Ovary (tissue), 9 donors: ENCODE data around the gene GAD2. TPM values are rescaled to one million over a fixed set of nuclear protein-coding genes. Genes with fewer than 3 reads are reported as not detected.

Experiments used
- DNase-seq, 5 donors: peaks; one replicate each; pipeline ENCODE4 v3.0.0-alpha.2; 2019 to 2020
- H3K27ac ChIP-seq, 2 donors: fragments of 200-600 bp; one replicate each; pipeline versions ENCODE4 v1.5.1 to v1.8.0; 2019 to 2022
- H3K27me3 ChIP-seq: fragments of 200-600 bp; one replicate; pipeline ENCODE4 v1.8.0; 2022
- H3K36me3 ChIP-seq: fragments of 200-600 bp; sonication (generic); one replicate; pipeline ENCODE4 v1.5.1; 2019
- H3K4me1 ChIP-seq: one replicate; pipeline ENCODE4 v1.8.1; 2013; ENCODE audit warnings: mild to moderate bottlenecking, moderate library complexity; ENCODE audit not compliant: insufficient read depth
- H3K4me3 ChIP-seq: fragments of 200-600 bp; sonication (generic); one replicate; pipeline ENCODE4 v1.5.1; 2017
- H3K9me3 ChIP-seq, 2 donors: fragments of 200-600 bp in 1 of 2; sonication (generic) in 1 of 2; one replicate each; pipeline versions ENCODE4 v1.5.1 to v1.8.1; 2013 to 2019; ENCODE audit warnings: mild to moderate bottlenecking in 1 of 2, moderate library complexity in 1 of 2
- EP300 ChIP-seq: sonication (generic); formaldehyde crosslinking; IDR thresholded peaks from one replicate; pipeline ENCODE4 v1.6.1; 2017; ENCODE audit warnings: antibody characterized with exemption
- POLR2A ChIP-seq: fragments of 450-650 bp; IDR thresholded peaks from one replicate; pipeline ENCODE4 v1.6.1; 2017; ENCODE audit warnings: antibody characterized with exemption, mild to moderate bottlenecking, moderate library complexity
- WGBS, 3 donors: extraction: QIAGEN DNeasy Blood & Tissue Kit in 1 of 3; methylation state at CpG; one replicate each; pipeline versions ENCODE4 v1.1.5 to v1.1.7; 2013 to 2017; 5-methylcytosine and 5-hydroxymethylcytosine counted together
- intact Hi-C, 4 donors: fragments of 100-400 bp; cut with DNase I; formaldehyde crosslinking; loops; one replicate each; pipeline versions ENCODE4 v1.11.0 to v1.15.1; 2022 to 2023
- polyA plus RNA-seq, 2 donors: library from polyadenylated mRNA; stranded (reverse); fragments of 200-250 nt in 1 of 2; fragments of 350-450 nt in 1 of 2; fragmentation: Illumina TruSeq in 1 of 2; extraction: RNeasy Lipid Tissue Mini Kit (QIAGEN cat#74804) in 1 of 2; gene quantifications; one replicate each; pipeline ENCODE4 v1.2.3, GENCODE V29; 2013 to 2014
- total RNA-seq, 7 donors: library from RNA; depleted of rRNA in 2 of 7; stranded (reverse); fragments of >200 nt in 2 of 7; fragmentation: NEBNext Ultra II Directional in 3 of 7; extraction: Animal tissue kit (Norgen Biotek cat#: 25700) in 3 of 7; gene quantifications; one replicate each; pipeline versions ENCODE4 v1.1.0 to v1.2.4, GENCODE V29; 2016 to 2023
- TF ChIP-seq, protein P1 (sequence below), 3 donors: fragments of 450-650 bp in 2 of 3; fragments of 200-600 bp in 1 of 3; IDR thresholded peaks; one replicate each; pipeline versions ENCODE4 v1.5.1 to v1.8.0; 2016 to 2022; ENCODE audit warnings: antibody characterized with exemption in 3 of 3, mild to moderate bottlenecking in 1 of 3
- donor health status: DM: no; HTN: no; CAD: no; lungs with moderate emphysema.
- donor health status: DM: no; HTN: no; CAD: no.
- donor health status: Bipolar disorder and iron deficiency.
- donor health status: DM: yes; HTN: yes; CAD: no.
- donor health status: DM: no; HTN: no; CAD: no.
- donor health status: DM: yes; HTN: yes; CAD: no.

Gene GAD2
- total and polyA plus RNA-seq, 9 donors: 0.02 TPM; not detected in 8

- no peak overlapping the region for H3K4me3 ChIP-seq
- 77 to 85% (median 82%) methylated on average over 6 of the region's 6 CpGs for WGBS, 3 donors
- DNase-seq: no peak
- intact Hi-C loops: no loop called here
- no peaks in the 10 kb centered on the region for H3K4me1 ChIP-seq
- H3K27ac ChIP-seq: no peak overlapping the region
- no peaks in the 10 kb centered on the region for H3K27me3 ChIP-seq
- H3K9me3 ChIP-seq: no peaks in the 10 kb centered on the region
- H3K36me3 ChIP-seq: no peaks in the 10 kb centered on the region
- no peak for TF ChIP-seq EP300
- TF ChIP-seq POLR2A: no peak
- TF ChIP-seq, protein P1, sequence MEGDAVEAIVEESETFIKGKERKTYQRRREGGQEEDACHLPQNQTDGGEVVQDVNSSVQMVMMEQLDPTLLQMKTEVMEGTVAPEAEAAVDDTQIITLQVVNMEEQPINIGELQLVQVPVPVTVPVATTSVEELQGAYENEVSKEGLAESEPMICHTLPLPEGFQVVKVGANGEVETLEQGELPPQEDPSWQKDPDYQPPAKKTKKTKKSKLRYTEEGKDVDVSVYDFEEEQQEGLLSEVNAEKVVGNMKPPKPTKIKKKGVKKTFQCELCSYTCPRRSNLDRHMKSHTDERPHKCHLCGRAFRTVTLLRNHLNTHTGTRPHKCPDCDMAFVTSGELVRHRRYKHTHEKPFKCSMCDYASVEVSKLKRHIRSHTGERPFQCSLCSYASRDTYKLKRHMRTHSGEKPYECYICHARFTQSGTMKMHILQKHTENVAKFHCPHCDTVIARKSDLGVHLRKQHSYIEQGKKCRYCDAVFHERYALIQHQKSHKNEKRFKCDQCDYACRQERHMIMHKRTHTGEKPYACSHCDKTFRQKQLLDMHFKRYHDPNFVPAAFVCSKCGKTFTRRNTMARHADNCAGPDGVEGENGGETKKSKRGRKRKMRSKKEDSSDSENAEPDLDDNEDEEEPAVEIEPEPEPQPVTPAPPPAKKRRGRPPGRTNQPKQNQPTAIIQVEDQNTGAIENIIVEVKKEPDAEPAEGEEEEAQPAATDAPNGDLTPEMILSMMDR (IDR thresholded peaks at IDR 0.05): no peak
Measured at GRCh38 chr10:26249681-26250080, 33.1 kb downstream of the GAD2 start.

DNA sequence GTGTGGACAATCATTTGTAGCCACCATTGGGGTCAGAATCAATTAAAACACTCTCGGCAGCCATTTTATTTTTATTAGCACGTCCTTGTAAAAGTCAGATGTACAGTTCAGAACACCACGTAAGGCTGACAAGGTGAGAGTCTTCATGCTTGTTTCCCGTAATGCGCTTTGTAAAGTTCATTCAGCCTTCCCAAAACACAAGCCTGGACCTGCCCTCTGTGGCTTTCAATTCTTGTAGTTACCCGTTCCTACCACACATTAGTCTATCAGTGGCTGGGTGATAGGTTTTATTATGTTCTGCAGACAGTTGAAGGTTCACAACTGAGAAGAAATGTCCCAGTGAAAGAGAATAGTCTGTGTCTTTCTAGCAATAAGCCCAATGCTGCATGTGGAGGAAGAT, 35.4 kb downstream of the GAD2 start:
- no peak overlapping the region for H3K27ac ChIP-seq
- no peaks in the 10 kb centered on the region for H3K27me3 ChIP-seq
- no peaks in the 10 kb centered on the region for H3K4me1 ChIP-seq
- TF ChIP-seq POLR2A (no peak), EP300 (no peak)
- TF ChIP-seq, protein P1 (IDR thresholded peaks at IDR 0.05): no peak
- WGBS, 3 donors: 83 to 88% (median 86%) methylated on average over 6 of the region's 6 CpGs
- H3K36me3 ChIP-seq: no peaks in the 10 kb centered on the region
- no peak for DNase-seq
- H3K9me3 ChIP-seq: no peaks in the 10 kb centered on the region
- no peak overlapping the region for H3K4me3 ChIP-seq
- intact Hi-C loops: no loop called here

DNA sequence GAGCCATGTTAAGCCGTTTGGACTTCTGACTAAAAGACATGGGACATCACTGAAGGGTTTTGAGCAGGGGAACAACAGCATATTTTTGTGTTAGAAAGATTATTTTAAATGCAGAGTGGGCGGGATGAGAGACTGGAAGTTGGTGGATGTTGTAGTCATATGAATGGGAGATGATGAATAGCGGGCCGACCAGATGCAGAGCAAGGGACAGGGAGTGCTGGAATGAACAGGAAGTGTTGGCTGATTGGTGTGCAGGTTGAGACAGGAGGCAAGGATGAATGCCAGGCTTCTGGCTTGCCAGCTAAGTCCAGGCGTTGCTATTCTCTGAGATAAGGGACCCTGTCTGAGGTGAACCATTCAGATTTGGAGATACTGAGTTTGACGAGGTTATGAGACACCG, 38.0 kb downstream of the GAD2 start:
- intact Hi-C loops: no loop called here

GRCh38 chr10:26259341-26259740, 42.8 kb downstream of the GAD2 start:
- WGBS, 3 donors: 28 to 32% (median 31%) methylated on average over 1 of the region's 1 CpG
- no peaks in the 10 kb centered on the region for H3K9me3 ChIP-seq
- no peaks in the 10 kb centered on the region for H3K27me3 ChIP-seq
- no peaks in the 10 kb centered on the region for H3K36me3 ChIP-seq
- H3K4me1 ChIP-seq: no peaks in the 10 kb centered on the region
- no peak overlapping the region for H3K27ac ChIP-seq
- no peak overlapping the region for H3K4me3 ChIP-seq
- intact Hi-C loops: no loop called here
- no peak for DNase-seq
- TF ChIP-seq POLR2A (no peak), EP300 (no peak)
- TF ChIP-seq, protein P1 (IDR thresholded peaks at IDR 0.05): no peak

More for the DNA sequence above, 38.0 kb downstream of the GAD2 start:
- TF ChIP-seq POLR2A: no peak
- TF ChIP-seq, protein P1 (IDR thresholded peaks at IDR 0.05): no peak
- no peak for TF ChIP-seq EP300
- 74 to 79% (median 74%) methylated on average over 7 of the region's 7 CpGs for WGBS, 3 donors
- Histone ChIP-seq H3K9me3 (no peaks in the 10 kb centered on the region), H3K27me3 (no peaks in the 10 kb centered on the region), H3K4me3 (no peak overlapping the region), H3K27ac (no peak overlapping the region), H3K4me1 (no peaks in the 10 kb centered on the region), H3K36me3 (no peaks in the 10 kb centered on the region)
- no peak for DNase-seq

GRCh38 chr10:26269754-26270153, 53.2 kb downstream of the GAD2 start:
- 22 to 24% (median 24%) methylated on average over 8 of the region's 8 CpGs for WGBS, 3 donors
- TF ChIP-seq EP300 (no peak), POLR2A (no peak)
- TF ChIP-seq, protein P1 (IDR thresholded peaks at IDR 0.05): no peak
- Histone ChIP-seq H3K9me3 (no peaks in the 10 kb centered on the region), H3K27me3 (no peaks in the 10 kb centered on the region), H3K27ac (no peak overlapping the region), H3K4me3 (no peak overlapping the region), H3K36me3 (no peaks in the 10 kb centered on the region), H3K4me1 (no peaks in the 10 kb centered on the region)
- DNase-seq: no peak
- intact Hi-C loops: no loop called here
